Jurkat, Clone E6-1 (cell line): ENCODE results near the gene SOX30.

Source experiments
- DNase-seq: peaks from one replicate; pipeline ENCODE4 v3.0.0-alpha.2; 2011; ENCODE audit warnings: low read depth, low spot score
- H3K4me3 ChIP-seq: 2 replicates; pipeline ENCODE4 v1.5.1; 2011; ENCODE audit warnings: mild to moderate bottlenecking, low read length, control low read depth, moderate library complexity

The SOX30 gene

GRCh38 chr5:157668356-157668755 is 16.1 kb upstream of the SOX30 start:
- DNase-seq: no peak
- H3K4me3 ChIP-seq: no peak overlapping the region

- no peak for DNase-seq
- H3K4me3 ChIP-seq: no peak overlapping the region
These were observed 13.3 kb upstream of the SOX30 start for GRCh38 chr5:157665467-157666070.

GRCh38 chr5:157659868-157660660 is 7.8 kb upstream of the SOX30 start:
- DNase-seq: no peak
- H3K4me3 ChIP-seq: no peak overlapping the region

GRCh38 chr5:157658893-157659292 is 6.7 kb upstream of the SOX30 start:
- no peak for DNase-seq
- no peak overlapping the region for H3K4me3 ChIP-seq

- no peak for DNase-seq
- no peak overlapping the region for H3K4me3 ChIP-seq
These were observed 5.3 kb upstream of the SOX30 start for GRCh38 chr5:157657516-157657915.

GRCh38 chr5:157651623-157652376 is 438 bp downstream of the SOX30 start:
- DNase-seq: no peak
- no peak overlapping the region for H3K4me3 ChIP-seq

GRCh38 chr5:157650991-157651611 is 1.1 kb downstream of the SOX30 start:
- no peak for DNase-seq

GRCh38 chr5:157649101-157649500 is 3.1 kb downstream of the SOX30 start:
- no peak overlapping the region for H3K4me3 ChIP-seq
- no peak for DNase-seq

More at GRCh38 chr5:157650991-157651611, 1.1 kb downstream of the SOX30 start:
- H3K4me3 ChIP-seq: no peak overlapping the region

- no peak overlapping the region for H3K4me3 ChIP-seq
- no peak for DNase-seq
These were observed 3.8 kb downstream of the SOX30 start for GRCh38 chr5:157648275-157648990.

GRCh38 chr5:157640406-157641066 is 11.7 kb downstream of the SOX30 start:
- no peak overlapping the region for H3K4me3 ChIP-seq
- DNase-seq: no peak

GRCh38 chr5:157630341-157630740 is 21.9 kb downstream of the SOX30 start:
- DNase-seq: no peak
- no peak overlapping the region for H3K4me3 ChIP-seq

- no peak overlapping the region for H3K4me3 ChIP-seq
- DNase-seq: no peak
These were observed 25.4 kb downstream of the SOX30 start for GRCh38 chr5:157626831-157627230.

- no peak for DNase-seq
- H3K4me3 ChIP-seq: no peak overlapping the region
These were observed 28.1 kb downstream of the SOX30 start for GRCh38 chr5:157624144-157624543.

- no peak for DNase-seq
- H3K4me3 ChIP-seq: no peak overlapping the region
These were observed 31.5 kb downstream of the SOX30 start for GRCh38 chr5:157620776-157621175.

GRCh38 chr5:157618191-157618765 is 34.0 kb downstream of the SOX30 start:
- no peak overlapping the region for H3K4me3 ChIP-seq
- DNase-seq: no peak

GRCh38 chr5:157616785-157617184 is 35.5 kb downstream of the SOX30 start:
- DNase-seq: no peak
- H3K4me3 ChIP-seq: no peak overlapping the region

GRCh38 chr5:157613385-157614245 is 38.6 kb downstream of the SOX30 start:
- H3K4me3 ChIP-seq: no peak overlapping the region
- DNase-seq: no peak
